ENCODE results near the gene ITPA.

GRCh38 chr20:3223994-3224680 lies 14.8 kb downstream of the ITPA start:
- TF ChIP-seq CTCF (conservative IDR thresholded peaks at IDR 0.05; ENCODE audit: low read depth, low read length) (no peak), EZH2phosphoT487 (IDR thresholded peaks at IDR 0.05; ENCODE audit: borderline replicate concordance, low read length) (no peak), EZH2 (IDR thresholded peaks at IDR 0.05; ENCODE audit: low read length, unreplicated experiment) (no peak)

All from PC-3 (cell line).